ENCODE data around the gene NOTUM. TPM values are rescaled to one million over a fixed set of nuclear protein-coding genes. Genes with fewer than 3 reads are reported as not detected.
A peak's percentile ranks its signal among the peaks of the same experiment; 100 is the strongest.

Gene NOTUM
- total and polyA plus RNA-seq, 9 of the 15 experiments (the other 6 are each of a cell fraction or from before 2014, with no cell fraction given), result 0.03 to 14.0 (median 4.1) TPM

DNA sequence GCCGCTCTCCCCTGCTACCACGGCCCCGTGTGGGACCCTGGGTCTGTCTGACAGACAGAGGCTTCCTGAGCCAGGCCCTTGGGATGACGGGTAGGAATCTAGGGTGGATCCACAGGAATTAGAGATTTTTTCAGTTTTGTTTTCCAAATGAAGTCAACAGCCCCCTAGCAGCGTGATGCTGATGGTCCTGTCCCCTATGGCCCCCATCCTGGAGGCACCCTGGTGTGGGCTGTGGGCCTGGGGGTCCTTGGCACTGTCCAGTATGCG is 46.2 kb upstream of the NOTUM start:
- H2AFZ ChIP-seq (ENCODE audit: low read depth, low read length), result no peak overlapping the region
- TF ChIP-seq, protein P1, sequence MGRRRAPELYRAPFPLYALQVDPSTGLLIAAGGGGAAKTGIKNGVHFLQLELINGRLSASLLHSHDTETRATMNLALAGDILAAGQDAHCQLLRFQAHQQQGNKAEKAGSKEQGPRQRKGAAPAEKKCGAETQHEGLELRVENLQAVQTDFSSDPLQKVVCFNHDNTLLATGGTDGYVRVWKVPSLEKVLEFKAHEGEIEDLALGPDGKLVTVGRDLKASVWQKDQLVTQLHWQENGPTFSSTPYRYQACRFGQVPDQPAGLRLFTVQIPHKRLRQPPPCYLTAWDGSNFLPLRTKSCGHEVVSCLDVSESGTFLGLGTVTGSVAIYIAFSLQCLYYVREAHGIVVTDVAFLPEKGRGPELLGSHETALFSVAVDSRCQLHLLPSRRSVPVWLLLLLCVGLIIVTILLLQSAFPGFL (CRISPR knock-in tag; IDR thresholded peaks at IDR 0.05), result no peak
- TF ChIP-seq ZBTB7A (IDR thresholded peaks at IDR 0.05; ENCODE audit: borderline replicate concordance, control insufficient read depth, low read depth, low read length) (no peak), TEAD2 (tag; IDR thresholded peaks at IDR 0.05) (no peak)
- intact Hi-C loops (cut with micrococcal nuclease), result no loop called here
- 61% methylated on average over 5 of the region's 6 CpGs for WGBS (ENCODE audit: insufficient coverage, low coverage, missing lambda C conversion rate)
- H3K4me2 ChIP-seq (ENCODE audit: insufficient read depth, low read length), result no peak overlapping the region
- H3K9me3 ChIP-seq (replicated peaks; ENCODE audit: control insufficient read depth, insufficient read depth, low read depth, low read length), result no peaks in the 10 kb centered on the region
- peaks cover 0 to 74% of the 10 kb centered on the region in 2 experiments; a peak in 1 of 5 replicates for H3K4me1 ChIP-seq (replicated peaks in 1 of 2; ENCODE audit: control insufficient read depth in 2 of 2, insufficient read depth in 2 of 2, low read length in 2 of 2)
- H3K4me3 ChIP-seq, result no peak overlapping the region
- DNase-seq (ENCODE audit: extremely low read depth in 1 of 4, low spot score in 3 of 4) (no peak), ATAC-seq (no peak), FAIRE-seq (no peak)
- POLR2A ChIA-PET, result no interaction called here
- H4K20me1 ChIP-seq (replicated peaks; ENCODE audit: control insufficient read depth, insufficient read depth, low read length), result 0 out of 2 replicates have a peak, but pooled peaks cover 4% of the 10 kb centered on the region
- CTCF ChIA-PET (ENCODE audit: low intra/inter-chr PET ratio), result no interaction called here
- H3K36me3 ChIP-seq (ENCODE audit: control insufficient read depth, insufficient read depth, low read length), result no peaks in the 10 kb centered on the region; the same call in 2 of the 3 replicates
- H3K9me1 ChIP-seq (ENCODE audit: control insufficient read depth, insufficient read depth, low read length), result peaks cover 3% of the 10 kb centered on the region
- in situ Hi-C loops (cut with MboI), result no loop called here
- no peaks in the 10 kb centered on the region for H3K27me3 ChIP-seq (ENCODE audit: control insufficient read depth in 2 of 2, insufficient read depth in 2 of 2, low read length in 2 of 2)
- H3K27ac ChIP-seq (ENCODE audit: extremely low read depth, low read depth, low read length), result no peak overlapping the region
- no TSS peak for BruUV-seq (replicated peaks)
- peak overlapping the region in 1 of 2 experiments; percentile 14; a peak in 1 of 4 replicates for H3K9ac ChIP-seq (ENCODE audit: insufficient read depth in 1 of 2, low read depth in 2 of 2, low read length in 2 of 2)
- H3K79me2 ChIP-seq (ENCODE audit: control insufficient read depth, insufficient read depth, low read length), result no peaks in the 10 kb centered on the region

DNA sequence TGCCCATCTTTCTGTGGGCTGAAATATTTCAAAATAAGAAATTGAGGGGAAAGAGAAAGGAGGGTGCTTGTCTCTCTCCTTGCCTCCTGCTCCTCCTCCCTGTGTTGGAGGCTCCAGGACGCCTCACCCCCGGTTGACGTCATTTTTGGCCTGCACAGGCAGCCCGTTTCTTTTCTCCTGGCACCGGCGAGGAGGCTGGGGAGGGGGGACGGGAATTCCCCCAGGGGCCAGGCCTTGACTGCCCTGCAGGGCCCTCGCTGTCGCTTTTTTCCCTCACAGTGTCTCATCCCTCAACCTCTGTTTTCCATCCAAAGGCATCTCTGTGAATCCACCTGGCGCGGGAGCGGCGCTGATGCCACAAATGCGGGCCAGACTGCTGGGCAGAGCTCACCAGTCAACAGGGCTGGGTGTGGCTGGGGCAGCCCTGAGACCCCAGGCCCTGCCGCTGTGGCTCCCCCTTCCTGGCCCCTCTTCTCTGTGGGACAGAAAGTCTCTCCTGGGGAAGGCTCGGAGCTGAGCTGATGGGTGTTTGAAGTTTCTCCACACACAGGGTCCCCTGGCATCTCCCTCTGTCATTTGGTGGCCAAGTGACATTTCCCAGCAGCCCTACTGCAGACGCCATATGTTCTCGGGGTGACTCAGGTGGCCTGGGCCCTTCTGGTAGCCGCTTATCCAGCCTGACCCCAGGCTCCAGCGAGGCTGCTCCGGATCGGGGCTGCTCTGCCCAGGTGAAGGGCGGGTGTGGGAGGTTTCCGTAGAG is 45.7 kb upstream of the NOTUM start:
- H3K4me1 ChIP-seq (replicated peaks in 1 of 2; ENCODE audit: control insufficient read depth in 2 of 2, insufficient read depth in 2 of 2, low read length in 2 of 2), result peaks cover 0 to 71% of the 10 kb centered on the region in 2 experiments; a peak in 1 of 5 replicates
- POLR2A ChIA-PET, result no interaction called here
- no peak for FAIRE-seq
- H3K36me3 ChIP-seq (ENCODE audit: control insufficient read depth, insufficient read depth, low read length), result no peaks in the 10 kb centered on the region; the same call in 2 of the 3 replicates
- no peak overlapping the region for H2AFZ ChIP-seq (ENCODE audit: low read depth, low read length)
- no peak overlapping the region for H3K4me3 ChIP-seq
- no peak overlapping the region for H3K4me2 ChIP-seq (ENCODE audit: insufficient read depth, low read length)
- H3K27me3 ChIP-seq (ENCODE audit: control insufficient read depth in 2 of 2, insufficient read depth in 2 of 2, low read length in 2 of 2), result no peaks in the 10 kb centered on the region
- no peaks in the 10 kb centered on the region for H3K9me3 ChIP-seq (replicated peaks; ENCODE audit: control insufficient read depth, insufficient read depth, low read depth, low read length)
- CTCF ChIA-PET (ENCODE audit: low intra/inter-chr PET ratio), result no interaction called here
- BruUV-seq (replicated peaks), result no TSS peak
- ATAC-seq, result no peak
- intact Hi-C loops (cut with micrococcal nuclease), result no loop called here
- 0 out of 2 replicates have a peak, but pooled peaks cover 4% of the 10 kb centered on the region for H4K20me1 ChIP-seq (replicated peaks; ENCODE audit: control insufficient read depth, insufficient read depth, low read length)
- no peak overlapping the region for H3K27ac ChIP-seq (ENCODE audit: extremely low read depth, low read depth, low read length)
- in situ Hi-C loops (cut with MboI), result no loop called here
- H3K9me1 ChIP-seq (ENCODE audit: control insufficient read depth, insufficient read depth, low read length), result peaks cover 3% of the 10 kb centered on the region
- WGBS (ENCODE audit: insufficient coverage, low coverage, missing lambda C conversion rate), result 75% methylated on average over 19 of the region's 24 CpGs
- H3K79me2 ChIP-seq (ENCODE audit: control insufficient read depth, insufficient read depth, low read length), result no peaks in the 10 kb centered on the region
- no peak for DNase-seq (ENCODE audit: extremely low read depth in 1 of 4, low spot score in 3 of 4)
- peak overlapping the region in 1 of 2 experiments; percentile 14; a peak in 1 of 4 replicates for H3K9ac ChIP-seq (ENCODE audit: insufficient read depth in 1 of 2, low read depth in 2 of 2, low read length in 2 of 2)
- TF ChIP-seq PBX2 (CRISPR knock-in tag; IDR thresholded peaks at IDR 0.05; ENCODE audit: low read depth) (no peak), PBX2 (tag; conservative IDR thresholded peaks at IDR 0.05; ENCODE audit: low read depth) (no peak), BRCA1 (IDR thresholded peaks at IDR 0.05) (no peak), BRCA1 (CRISPR knock-in tag; IDR thresholded peaks at IDR 0.05) (no peak), CBX3 (IDR thresholded peaks at IDR 0.05; ENCODE audit: borderline replicate concordance in 1 of 2, low read length in 2 of 2) (no peak), ZSCAN29 (IDR thresholded peaks at IDR 0.05) (no peak), ZNF12 (CRISPR knock-in tag; IDR thresholded peaks at IDR 0.05) (no peak), PHB2 (IDR thresholded peaks at IDR 0.05; ENCODE audit: low read depth) (no peak), NELFE (IDR thresholded peaks at IDR 0.05; ENCODE audit: insufficient read depth, insufficient read length) (no peak)
